ENCODE results near the gene CHST13.

The CHST13 gene

DNA sequence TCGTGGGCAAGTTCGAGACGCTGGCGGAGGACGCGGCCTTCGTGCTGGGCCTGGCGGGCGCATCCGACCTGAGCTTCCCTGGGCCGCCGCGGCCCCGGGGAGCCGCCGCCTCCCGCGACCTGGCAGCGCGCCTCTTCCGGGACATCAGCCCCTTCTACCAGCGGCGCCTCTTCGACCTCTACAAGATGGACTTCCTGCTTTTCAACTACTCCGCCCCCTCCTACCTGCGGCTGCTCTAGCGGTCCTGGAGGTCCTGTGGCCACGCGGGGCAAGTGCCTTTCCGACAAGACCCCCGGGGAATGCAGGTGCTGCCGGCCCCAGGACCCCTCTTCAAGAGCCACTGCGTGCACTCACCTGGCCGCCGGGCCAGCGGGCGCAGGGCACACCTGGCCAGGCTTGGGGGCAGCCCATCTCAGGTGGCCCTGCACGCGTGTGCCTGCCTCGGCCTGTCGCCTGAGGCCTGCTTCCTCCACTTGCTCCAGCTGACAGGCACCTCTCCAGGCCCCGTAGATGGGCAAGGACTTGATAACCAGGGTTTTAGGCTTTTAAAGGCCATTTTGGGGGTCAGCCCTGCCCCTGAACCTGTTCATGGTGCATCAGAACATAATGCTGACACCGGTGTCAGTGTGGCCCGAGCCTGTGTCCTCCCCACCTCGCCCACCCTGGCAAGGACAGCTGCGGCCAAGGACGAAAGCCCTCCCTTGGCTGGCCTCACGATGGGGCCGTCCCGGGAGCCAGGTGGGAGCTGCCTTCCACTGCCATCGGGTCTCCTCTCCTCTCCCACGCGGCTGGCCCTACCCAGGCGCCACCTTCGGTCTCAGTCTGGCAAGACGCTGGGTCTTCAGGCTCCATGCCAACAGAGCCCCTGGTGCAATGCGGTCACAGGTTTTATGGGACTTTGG lies 18.6 kb downstream of the CHST13 start:
- no peak for DNase-seq

DNA sequence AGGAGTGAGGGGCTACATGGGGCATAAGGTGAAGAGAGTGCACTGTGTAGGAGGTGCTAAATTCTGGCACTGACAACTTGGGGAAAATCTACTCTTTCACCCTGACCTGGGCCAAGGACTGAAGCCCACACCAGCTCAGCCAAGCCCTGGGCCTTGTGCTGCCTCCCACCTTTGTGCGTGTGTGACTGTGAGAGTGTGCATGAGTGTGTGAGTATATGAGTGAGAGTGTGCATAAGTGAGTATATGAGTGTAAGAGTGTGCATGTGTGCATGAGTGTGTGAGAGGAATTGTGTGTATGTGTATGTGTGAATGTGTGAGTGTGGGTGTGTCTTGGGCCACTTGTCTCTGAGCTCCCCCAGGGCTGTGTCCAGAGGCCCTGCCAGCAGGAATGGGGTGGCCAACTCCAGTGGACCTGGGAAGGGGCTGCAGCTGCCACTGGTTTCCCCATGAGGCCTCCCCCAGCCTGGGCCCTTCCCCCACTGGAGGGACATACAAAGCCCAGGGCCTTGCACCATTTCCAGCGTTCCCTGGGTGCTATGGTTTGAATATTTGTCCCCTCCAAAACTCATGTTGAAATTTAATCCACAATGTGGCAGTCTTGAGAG lies 19.6 kb downstream of the CHST13 start:
- no peak for DNase-seq

DNA sequence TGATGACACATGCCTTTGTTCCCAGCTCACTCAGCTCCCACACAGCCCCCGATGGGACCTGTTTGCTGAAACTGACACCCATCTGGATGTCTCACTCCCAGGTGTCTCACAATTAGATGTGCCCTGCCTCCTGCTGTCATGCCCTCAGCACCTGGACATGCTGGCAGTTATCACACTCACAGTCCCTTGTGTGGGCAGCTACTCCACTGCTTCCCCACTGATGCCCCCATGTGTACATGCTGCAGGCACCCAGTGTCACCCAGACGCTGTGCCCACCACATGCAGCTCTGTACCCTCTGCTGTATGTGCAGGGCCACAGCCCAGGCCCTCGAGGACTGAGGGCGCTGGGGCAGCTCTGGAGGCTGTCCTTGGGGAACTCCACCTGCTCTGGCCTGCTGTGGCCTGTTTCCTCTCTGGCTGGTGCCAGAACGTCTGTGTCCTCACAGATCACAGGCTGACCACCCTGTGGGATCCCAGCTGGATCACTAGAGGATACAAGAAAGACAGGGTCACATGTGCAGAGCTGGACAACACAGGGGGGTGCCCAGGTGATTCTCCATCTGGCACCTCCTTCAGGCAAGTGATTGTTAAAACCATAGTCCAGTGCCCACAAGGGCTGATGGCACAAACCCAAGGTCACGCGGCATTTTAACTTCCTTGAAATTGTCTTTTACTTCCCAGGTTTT lies 20.8 kb downstream of the CHST13 start:
- DNase-seq, result no peak

DNA sequence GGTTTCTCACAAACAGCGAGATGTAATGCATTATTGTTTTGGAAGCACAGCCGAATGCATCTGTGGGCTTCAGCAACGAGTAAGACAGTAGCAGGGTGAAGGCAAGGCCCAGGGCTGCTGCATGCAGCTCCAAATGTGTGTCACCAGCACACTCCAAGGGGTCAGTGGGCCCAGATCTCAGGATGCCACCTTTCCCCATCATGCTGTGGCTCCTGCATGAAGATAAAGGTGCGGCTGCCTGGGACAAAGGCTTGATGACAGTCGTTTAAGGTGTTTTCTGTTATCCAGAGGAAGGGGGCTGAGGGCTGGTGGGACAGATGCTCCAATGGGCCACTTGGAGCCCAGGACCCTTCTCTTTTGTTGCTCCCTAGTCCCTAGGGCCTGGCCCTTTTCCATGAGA lies 21.6 kb downstream of the CHST13 start:
- no peak for DNase-seq

DNA sequence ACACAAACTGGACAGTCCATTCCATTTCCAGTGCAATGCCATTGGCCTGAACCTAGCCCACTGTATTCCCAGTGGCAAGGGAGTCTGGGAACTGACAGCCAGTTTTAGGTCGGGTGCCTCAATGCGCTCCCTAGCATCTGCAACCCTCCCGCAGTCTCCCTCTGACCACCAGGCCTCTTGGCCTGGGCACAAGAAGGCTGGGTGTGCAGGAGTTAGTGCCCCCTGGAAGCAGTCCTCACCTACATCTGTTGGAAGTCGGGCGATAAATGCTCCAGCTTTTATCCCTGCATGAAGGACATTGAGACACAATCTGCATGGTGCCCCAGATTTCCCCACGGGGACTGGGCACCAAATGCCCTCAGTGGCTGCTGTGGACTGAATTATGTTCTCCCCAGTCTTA lies 22.1 kb downstream of the CHST13 start:
- no peak for DNase-seq

DNA sequence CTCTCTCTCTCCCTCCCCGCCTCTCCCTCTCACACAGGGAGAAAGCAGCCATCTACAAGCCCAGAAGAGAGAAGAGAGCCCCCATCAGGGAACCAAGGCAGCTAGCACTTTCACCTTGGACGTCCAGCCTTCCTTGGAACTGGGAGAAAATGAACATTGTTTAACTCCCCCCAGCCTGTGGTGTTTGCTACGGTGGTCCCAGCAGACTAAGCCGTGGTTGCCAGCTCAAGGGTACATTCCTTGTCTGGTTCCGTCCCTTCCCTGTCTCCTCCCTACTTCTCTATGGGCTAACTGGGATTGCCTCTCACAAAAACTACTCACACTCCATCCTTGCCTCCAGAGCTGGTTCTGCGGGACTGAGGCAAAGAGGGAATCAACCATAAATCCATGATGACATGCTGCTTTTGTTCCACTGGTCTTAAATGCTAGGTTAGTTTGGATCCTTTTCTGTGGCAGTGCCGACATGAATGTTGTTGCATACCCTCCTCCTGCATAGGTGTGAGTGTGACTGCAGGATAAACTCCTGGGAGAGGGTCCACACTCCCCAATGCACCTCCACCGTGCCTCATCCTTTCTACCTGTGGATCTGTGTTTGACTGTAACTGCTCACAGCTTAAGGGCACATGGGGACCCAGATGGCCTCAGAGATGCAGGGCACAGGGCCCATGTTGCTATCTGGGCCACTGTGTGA lies 22.7 kb downstream of the CHST13 start:
- DNase-seq, result no peak

DNA sequence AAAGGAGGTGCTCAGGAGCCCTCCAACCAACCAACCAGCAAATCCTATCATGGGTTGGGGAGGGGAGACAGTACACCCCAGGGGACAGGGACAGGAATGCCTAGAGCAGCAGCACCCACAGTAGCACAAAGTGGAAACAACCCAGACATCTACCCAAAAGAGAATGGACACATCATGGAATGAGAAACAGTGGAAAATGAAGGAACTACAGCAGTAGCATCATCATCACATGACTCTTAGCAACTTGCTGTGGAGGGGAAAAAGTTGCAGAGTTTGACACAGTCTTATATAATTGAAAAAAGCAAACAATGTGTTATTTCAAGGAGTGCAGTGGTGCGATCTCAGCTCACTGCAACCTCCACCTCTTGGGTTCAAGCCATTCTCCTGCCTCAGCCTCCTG lies 23.8 kb downstream of the CHST13 start:
- no peak for DNase-seq

DNA sequence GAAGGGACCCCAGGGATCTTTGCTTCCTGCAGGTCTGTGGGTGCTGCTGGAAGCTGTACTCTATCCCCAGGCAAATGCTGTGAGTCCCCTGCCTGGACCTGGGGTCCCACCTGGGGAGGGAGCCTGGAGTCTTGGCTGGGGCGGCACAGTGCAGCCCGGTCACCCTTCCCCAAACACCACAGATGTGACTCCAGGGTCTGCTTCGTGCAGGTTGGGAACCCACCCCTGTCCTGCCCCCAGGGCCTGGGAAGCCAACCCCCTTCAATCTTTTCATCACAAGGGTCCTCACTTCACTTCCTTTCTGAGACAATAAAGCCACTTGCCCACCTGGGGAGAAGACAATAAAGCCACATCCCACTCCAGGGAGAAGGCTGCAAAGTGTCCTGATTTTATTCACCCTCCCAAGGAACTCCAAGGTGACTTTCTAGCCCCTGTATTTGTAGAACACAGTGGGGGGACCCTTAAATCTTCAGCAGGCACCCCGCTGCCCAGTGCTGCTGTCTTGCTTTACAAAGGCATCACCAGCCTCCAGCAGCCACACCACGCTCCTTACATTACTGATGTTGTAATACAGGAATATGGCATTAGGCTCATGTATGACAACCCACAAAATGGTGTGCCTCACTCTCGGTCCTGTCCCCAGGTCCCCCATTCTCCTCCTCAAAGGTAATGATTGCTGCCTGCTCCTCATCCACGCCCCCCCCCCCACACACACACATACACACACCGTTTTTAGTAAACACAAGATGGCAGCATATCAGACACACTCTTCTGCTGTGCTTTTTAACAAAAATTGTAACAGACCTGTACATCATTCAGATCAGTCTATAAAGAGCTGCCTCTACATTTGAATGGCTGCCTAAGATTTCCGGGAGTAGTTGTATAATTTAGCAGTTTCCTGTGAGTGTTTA lies 24.9 kb downstream of the CHST13 start:
- no peak for DNase-seq

DNA sequence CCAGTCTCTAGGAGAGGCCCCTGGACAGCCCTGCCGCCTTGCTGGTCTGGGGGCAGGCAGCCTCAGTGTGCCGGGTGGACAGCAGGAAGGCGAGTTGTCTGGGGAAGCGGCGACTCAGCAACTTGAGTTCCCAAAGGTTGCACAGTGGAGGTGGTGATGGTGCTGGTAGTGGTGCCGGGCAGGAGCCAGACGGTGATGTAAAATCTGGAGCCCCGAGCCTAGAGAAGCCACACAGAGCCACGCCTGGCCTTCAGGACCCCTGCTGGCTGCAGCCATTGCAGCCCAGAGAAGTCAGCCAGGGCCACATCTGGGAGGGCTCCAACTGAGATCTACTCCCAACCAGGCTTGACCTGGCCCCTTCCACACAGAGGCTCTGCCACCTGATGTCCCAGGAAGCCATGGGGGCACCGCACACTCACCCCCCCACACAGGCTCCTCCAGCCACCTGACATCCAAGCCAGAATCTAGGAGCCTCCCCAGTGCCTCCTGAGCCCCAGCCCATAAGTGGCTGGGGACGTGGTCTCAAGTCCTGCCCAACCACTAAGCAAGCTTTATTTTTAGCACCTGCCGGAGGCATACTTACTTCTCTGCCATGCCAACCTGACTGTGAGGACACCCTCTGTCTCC lies 26.0 kb downstream of the CHST13 start:
- DNase-seq, result no peak

DNA sequence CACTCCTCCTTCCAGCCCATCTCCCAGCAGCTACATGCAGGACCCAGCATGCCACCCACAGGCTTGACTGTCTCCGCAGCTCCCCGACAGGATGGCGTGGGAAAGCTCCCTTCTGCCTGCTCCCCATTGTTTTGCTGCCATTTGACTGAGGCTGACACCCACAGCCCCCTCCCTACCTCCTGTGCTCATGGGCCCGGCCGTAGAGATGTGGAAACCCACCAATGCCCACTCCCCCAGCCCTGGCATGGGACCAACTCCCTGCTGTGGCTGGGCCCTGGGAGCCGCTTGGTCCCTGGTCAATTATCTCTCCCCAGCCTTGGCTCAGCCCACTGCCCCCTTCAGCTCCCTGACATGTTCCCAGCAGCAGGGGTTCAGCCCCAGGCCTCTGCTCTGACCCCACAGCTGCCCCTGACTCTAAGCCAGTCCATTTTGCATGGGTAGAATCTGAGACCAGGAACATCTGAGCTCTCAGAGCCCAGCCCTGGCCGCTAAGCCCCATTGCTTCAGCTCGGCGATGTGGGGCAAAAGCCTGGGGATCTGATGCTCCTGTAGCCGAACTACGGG lies 26.6 kb downstream of the CHST13 start:
- DNase-seq, result no peak

DNA sequence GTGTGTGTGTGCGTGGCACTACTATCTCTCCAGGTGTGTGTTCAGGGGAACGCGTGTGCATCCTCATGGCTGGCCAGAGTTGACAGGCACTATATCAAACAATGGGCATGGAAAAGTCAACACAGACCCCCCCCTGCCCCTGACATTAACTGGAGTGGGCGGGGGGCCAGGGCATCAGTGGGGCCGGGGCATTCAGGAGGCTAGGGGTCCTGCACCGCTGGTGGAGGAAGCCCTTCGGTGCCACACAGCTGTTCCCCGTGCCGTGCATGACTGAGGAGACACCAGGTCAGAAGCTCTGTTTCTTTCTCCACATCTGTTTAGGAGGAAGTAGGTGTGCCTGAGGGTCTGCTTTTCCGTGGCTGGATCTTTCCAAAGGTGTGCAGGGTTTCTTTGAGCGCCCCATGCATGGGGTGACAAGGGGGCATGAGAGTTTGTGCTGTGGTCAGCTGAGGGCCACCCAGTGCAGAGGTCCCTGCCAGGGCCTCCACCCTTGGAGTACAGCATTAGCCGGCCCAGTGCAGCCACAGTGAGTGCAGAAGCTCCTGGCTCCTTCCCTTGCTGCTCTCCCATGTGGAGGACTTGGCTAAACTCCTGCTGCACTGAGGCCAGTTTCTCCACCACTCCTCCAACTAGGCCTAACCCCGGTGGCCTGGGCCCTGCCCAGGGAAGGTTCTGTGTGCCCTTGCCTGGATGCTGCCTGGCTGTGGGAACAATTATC lies 27.3 kb downstream of the CHST13 start:
- no peak for DNase-seq

DNA sequence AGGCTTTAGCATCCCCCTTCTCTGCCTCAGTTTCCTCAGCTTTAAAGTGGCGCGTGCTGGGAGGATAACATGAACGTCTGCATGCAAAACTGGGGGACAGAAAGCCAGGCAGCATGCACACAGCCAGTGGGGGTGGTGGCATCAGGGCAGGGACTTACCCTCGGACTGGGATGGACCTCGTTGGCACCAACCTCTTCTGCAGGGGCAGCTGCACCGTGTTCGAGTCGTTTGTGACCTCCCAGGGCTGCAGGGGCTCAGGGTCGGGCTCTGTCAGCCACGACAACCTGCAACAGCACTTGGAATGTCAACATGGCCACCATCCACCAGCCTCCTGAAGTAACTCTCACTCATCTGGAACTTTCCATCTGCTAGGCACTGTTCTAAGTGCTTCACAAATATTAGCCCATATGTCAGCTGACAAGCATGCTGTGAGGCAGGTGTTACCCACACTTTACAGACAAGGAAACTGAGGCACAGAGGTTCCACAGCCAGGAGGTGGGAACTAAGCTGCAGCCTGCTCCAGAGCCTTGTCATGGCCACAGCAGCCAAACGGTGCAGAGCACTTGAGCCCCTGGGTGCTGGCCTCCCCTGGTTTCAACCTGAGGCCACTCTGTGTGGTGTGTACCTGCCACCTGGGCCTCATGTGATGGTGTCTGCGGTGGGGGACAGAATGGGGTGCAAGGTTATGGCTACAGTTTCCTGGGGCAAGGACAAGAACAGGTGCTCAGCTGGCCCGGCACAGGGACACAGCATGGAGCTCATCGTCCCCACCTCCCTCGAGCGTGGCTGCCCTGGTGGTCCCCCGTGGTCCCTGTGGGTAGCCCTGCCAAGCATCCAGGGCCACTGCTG lies 28.1 kb downstream of the CHST13 start:
- DNase-seq, result no peak

DNA sequence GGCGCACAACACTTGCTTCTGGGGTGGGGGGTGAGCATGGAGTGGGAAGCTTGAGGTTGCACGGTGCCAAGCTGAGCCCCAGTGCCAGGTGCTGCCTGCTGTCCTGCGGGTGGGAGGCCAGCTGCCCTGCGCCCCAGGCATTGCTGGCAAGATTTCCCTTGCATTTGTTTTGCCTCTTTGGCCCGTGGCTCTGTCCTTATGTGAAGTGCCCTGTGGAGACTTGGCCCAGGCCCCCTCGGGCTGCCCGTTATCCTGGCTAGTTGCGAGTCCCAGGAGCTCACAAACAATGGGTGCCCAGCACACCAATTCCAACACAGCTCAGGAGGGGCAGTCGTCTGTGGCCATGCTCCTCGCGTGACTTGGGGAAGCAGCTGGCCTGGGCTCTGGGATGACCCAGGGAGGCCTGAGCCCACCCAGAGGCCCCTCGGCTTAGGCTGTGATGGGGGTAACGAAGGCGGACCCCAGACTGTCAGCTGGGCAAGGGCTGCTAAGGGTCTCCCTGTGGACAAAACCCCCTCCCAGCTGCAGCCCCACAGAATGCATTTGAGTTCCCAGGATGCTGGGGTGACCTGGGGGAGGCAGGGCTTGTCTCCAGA lies 28.8 kb downstream of the CHST13 start:
- DNase-seq, result no peak

DNA sequence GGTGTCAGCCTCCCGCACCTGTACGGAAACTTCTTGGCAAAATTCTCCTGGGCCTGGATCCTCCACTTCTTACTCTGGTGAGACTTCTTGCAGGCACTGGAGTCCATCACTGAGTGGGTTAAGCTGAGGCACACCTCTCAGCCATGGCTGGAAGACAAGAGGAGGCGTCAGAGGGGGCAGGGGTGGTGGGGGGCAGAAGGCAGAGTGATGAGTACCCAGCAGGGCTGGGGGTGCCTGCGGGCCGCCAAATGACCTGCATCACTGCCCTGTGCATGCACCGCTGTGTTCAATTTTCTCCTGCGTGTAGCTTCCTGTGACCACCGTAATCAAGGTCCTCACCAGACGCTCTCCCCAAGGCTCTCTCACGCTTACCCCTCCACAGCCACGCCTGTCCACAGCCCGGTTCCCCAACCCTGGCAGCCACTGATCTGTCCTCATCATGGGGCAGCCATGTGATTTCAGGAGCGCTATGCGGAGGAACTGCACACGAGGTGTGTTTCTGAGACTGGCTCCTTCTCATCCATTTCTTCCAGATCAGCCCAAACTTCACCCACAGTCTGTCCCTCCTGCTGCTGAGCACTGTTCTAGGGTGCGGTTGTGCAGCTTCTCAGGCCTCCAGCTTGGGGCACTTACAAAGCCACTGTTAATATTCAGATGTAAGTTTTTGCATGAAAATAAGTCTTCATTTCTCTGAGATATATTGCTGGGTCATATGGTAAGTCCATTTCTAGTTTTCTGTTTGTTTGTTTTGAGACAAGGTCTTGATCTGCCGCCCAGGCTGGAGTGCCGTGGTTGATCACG lies 29.5 kb downstream of the CHST13 start:
- DNase-seq, result no peak

DNA sequence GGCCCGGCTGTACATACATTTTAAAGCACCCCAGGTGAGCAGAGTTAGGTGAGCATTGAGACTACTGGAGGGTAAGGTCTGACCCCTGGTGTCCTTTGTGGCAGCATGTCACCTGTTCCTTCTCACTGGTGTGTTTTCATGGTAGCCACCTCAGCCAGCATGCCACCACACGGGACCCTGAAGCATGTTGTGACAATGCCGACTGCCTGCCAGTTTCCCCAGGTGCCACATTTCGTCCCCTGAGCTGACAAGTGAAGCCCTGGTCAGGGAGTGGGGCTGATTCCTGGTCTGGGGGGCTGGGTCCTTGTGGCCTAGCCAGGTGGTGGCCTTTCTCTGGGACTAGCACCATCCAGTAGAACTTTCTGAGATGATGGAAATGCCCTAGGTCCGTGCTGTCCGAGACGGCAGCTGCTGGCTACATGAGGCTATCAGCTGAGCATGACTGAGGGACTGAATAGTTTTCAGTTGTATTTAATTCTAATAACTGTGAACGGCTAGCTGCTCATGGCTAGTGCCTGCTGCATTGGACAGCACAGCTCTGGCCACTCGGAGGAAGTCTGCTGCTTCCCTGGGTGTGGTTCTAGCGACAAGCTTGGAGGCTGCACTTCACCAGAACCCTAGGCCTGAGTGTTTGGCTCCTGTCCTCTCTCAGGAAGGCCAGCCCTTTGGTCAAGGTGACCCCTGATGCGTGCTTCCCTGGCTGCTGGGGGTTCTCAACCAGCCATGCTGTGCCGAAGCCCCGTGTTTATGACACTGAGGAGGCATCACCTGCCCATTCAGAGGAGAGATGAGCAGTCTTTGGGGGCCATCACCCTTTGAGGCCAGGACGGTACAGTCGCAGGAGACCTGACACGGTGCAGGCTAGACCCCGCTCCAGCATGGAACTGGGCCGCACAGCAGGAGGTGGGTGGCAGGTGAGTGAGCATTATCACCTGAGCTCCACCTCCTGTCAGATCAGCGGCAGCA lies 30.9 kb downstream of the CHST13 start:
- DNase-seq, result no peak

DNA sequence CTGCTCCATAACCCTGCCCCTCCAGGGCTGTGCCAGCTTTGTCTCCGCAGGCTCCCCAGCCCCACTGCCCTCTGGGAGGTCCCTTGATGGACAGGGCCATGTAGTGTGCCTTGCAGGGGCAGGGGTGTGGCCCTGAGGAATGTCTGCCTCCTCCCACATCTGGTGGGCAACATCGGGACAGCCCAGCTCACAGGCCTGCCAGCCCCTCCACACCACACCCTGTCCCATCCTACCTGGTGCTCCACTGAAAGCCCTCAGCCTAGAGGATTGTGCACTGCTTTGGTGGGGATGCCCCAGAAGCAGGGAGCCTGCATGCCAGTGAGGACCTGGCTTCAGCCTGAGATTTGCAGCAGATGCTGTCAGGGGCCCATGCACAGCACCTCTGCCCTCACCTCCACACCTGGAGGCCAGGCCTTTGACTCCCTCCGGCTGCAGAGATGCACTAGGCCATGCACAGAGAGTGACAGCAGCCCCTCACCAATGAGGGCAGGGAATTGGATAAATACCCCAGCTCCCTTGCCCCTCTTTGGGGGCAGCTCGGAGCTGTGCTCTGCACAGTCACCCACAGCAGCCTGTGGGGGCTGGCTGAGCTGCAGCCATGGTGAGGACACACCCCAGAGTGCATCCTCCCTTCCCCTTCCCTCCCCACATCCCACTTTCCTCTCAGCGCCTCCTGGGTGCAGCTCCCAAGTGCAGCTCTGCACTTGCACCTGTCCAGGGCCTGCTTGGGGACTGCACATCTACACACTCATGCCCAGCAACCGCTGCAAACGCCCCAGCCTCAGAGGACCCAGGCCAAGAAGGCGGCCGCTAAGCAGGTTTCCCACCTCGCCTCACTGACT lies 32.1 kb downstream of the CHST13 start:
- no peak for DNase-seq
